GM19324 (cell line): ENCODE results near the gene TNFRSF4.

Source experiments
- ATAC-seq: cut with Tn5 transposase; IDR thresholded peaks from one replicate; pipeline ENCODE4 v1.9.1; 2021; ENCODE audit warnings: mild to moderate bottlenecking, moderate library complexity; ENCODE audit not compliant: unreplicated experiment, low FRiP score

TNFRSF4 gene

GRCh38 chr1:1245817-1246576, 32.0 kb upstream of the TNFRSF4 start:
- no peak for ATAC-seq

GRCh38 chr1:1245178-1245816, 31.3 kb upstream of the TNFRSF4 start:
- no peak for ATAC-seq

GRCh38 chr1:1244192-1244811, 30.3 kb upstream of the TNFRSF4 start:
- ATAC-seq, result no peak

GRCh38 chr1:1243807-1244191, 29.8 kb upstream of the TNFRSF4 start:
- no peak for ATAC-seq

GRCh38 chr1:1243266-1243660, 29.3 kb upstream of the TNFRSF4 start:
- ATAC-seq, result no peak

GRCh38 chr1:1242461-1243265, 28.7 kb upstream of the TNFRSF4 start:
- ATAC-seq, result no peak

GRCh38 chr1:1241588-1242219, 27.8 kb upstream of the TNFRSF4 start:
- no peak for ATAC-seq

- ATAC-seq, result no peak
These were observed 27.1 kb upstream of the TNFRSF4 start for GRCh38 chr1:1240822-1241587.

GRCh38 chr1:1240348-1240732, 26.4 kb upstream of the TNFRSF4 start:
- ATAC-seq, result no peak

- no peak for ATAC-seq
These were observed 25.8 kb upstream of the TNFRSF4 start for GRCh38 chr1:1239614-1240347.

- no peak for ATAC-seq
These were observed 25.3 kb upstream of the TNFRSF4 start for GRCh38 chr1:1239227-1239613.

- ATAC-seq, result no peak
These were observed 24.8 kb upstream of the TNFRSF4 start for GRCh38 chr1:1238702-1239178.

- no peak for ATAC-seq
These were observed 24.1 kb upstream of the TNFRSF4 start for GRCh38 chr1:1237874-1238701.

- no peak for ATAC-seq
These were observed 23.3 kb upstream of the TNFRSF4 start for GRCh38 chr1:1236945-1237873.

GRCh38 chr1:1236176-1236763, 22.3 kb upstream of the TNFRSF4 start:
- no peak for ATAC-seq

- ATAC-seq, result no peak
These were observed 21.2 kb upstream of the TNFRSF4 start for GRCh38 chr1:1235016-1235744.
